ENCODE data around the gene MCM5.
"Not testable (repeated sequence)": the region's sequence is repeated elsewhere in the genome, so short reads cannot be mapped to it uniquely, and the experiment has no call there.

The MCM5 gene

DNA sequence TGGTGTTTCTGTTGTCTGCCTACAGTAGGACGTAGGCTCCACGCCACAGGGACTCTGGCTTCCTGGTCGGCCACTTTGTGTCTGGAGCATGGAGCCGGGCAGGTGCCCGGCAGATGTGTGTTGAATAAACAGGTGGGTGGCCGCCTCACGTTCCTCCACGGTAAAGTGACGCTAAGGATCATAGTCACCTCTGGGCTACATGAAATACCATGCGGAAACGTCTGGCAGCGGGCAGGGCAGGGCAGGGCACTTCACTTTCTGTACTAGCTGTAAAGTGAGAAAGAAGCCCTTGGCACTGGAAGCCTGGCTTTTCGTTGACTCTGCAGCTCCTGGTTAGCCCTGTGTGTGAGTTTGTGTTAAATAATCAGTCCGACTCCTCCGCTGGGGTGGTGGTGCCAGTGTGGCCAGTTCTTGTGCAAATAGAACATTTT, 52.4 kb downstream of the MCM5 start:
- no peak for DNase-seq (ENCODE audit: low read depth in 2 of 2)

DNA sequence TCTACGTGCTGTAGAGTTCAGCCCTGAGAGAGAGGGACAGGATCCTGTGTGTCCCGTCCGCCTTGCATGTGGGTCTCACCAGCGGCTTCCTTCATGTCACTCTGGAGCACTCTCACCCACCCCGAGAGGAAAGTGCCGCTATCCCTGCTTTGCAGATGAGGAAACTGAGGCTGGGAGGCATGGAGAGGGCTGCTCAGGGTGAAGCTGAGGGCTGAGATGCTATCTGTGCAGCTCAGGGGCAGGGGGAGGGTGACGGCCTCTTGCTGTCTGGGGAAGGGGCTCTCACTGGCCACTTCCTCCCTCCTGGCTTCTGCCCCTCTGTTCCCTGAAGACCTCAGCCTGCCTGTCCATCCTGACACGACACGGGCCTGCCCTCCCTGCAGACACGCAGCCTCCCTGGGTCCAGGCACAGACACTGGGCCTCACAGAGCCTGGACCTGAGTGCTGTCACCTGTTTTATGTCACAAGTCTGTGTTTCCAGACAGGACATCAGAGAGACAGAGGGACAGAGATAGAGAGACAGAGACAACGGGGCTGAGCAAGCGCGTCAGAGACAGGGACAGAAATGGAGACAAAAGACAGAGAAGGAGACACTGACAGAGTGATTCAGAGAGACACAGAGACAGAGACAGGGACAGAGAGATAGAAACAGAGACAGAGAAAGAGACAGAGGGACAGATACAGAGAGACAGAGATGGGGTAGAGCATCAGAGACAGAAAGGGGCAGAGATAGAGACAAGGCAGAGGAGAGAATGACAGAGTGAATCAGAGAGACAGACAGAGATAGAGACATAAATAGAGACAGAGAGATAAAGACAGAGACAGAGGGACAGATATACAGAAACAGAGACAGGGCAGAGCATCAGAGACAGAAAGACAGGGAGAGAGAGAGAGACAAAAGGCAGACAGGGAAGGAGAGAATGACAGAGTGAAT, 53.1 kb downstream of the MCM5 start:
- DNase-seq (ENCODE audit: low read depth in 2 of 2), result no peak

GRCh38 chr22:35454416-35455054, 54.6 kb downstream of the MCM5 start:
- no peak for DNase-seq (ENCODE audit: low read depth in 2 of 2)

DNA sequence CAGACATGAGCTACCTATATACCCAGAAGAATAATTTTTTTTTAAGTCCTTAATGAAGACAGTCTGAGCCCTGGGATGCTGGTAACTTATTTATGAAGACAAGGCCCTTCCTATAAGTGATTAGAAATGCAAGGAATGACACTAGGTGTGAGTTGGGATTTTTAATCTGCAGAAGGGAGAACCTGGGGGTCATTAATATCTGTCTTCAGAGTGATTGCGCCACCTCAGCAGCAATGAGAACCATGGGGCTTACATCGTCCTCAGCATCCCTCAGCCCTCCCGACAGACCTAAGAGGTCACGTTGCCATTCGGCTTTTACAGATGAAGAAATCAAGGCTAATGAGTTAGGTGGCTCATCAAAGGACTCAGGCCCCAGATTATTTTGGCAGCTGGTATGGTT, 55.6 kb downstream of the MCM5 start:
- DNase-seq (ENCODE audit: low read depth in 2 of 2), result no peak

GRCh38 chr22:35456757-35457156, 56.8 kb downstream of the MCM5 start:
- no peak for DNase-seq (ENCODE audit: low read depth in 2 of 2)

DNA sequence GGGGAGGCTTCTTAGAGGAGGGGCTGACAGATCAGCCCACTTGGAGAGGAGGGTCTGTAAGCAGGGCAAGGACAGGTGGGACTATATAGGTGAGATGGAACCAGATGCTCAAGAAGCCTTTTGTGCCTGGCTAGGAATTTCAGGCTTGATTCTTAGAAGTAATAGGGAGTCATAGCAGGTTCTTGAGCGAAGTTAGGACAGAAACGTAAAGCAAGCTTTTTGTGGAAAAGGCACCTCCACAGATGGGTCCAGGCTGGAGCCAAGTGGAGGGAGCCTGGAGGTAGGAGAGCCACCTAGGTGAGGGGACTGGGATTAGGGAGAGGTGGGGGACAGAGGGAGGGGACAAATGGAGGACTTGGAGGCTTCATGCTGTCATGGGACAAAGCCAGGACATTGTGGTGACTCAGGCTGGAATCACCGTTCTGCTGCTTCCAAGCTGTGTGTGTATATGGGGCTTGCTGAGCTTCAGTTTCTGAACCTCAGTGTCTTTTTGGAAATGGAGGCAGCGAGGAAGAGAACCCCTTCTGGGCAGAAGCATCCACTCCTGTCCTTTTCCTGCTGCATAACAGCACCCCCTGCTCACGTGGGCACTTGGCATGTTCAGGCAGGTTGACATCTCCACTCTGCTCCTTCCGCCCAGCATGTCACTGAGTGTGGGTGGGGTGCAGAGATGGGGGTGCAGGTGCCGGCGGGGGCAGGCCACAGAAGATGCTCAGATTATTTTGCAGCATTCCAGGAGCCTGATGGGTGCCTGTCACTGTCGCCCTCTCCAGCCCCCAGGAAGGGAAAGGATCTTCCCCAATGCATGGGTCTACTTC, 58.0 kb downstream of the MCM5 start:
- DNase-seq (ENCODE audit: low read depth in 2 of 2), result no peak

DNA sequence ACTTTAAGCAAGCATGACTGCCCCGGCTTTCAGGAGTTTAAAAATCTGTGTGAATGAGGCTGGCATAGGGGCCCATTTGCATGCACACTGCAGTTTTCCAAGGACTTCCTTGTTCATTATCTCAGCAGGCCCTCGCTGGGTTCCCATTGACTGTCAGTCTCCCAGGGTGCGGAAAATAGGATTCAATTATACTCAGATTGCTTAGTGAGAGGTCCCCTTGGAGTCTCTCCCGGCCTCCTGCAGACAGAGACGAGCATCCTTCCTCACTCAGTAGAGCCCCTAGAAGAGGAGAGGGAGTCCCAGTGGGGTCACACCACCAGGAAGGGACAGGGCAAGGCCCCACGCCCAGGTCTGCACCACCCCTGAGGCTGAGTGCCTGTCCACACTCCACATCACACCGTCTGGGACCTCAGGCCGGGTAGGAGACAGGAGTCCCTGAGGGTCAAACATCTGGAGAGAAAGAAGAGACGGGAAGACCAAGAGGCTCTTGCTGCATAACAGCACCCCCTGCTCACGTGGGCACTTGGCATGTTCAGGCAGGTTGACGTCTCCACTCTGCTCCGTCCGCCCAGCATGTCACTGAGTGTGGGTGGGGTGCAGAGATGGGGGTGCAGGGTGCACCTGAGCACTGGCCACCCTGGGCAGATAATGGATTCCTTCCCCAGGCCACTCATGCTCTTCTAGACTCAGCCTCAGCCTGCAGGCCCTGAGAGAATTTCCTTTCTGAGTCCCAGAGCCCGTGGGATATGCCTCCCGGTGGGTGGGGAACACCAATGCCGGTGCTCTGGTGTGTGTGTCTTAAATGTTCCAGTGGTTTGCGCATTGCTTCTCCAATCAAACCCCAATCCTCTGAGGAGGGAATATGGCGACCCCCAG, 58.8 kb downstream of the MCM5 start:
- DNase-seq (ENCODE audit: low read depth in 2 of 2), result no peak

GRCh38 chr22:35459423-35459894, 59.5 kb downstream of the MCM5 start:
- no peak for DNase-seq (ENCODE audit: low read depth in 2 of 2)

GRCh38 chr22:35459976-35460375, 60.0 kb downstream of the MCM5 start:
- not testable (repeated sequence) for DNase-seq (ENCODE audit: low read depth in 2 of 2)

- DNase-seq (ENCODE audit: low read depth in 2 of 2), result no peak
Measured at GRCh38 chr22:35460688-35461087, 60.7 kb downstream of the MCM5 start.

DNA sequence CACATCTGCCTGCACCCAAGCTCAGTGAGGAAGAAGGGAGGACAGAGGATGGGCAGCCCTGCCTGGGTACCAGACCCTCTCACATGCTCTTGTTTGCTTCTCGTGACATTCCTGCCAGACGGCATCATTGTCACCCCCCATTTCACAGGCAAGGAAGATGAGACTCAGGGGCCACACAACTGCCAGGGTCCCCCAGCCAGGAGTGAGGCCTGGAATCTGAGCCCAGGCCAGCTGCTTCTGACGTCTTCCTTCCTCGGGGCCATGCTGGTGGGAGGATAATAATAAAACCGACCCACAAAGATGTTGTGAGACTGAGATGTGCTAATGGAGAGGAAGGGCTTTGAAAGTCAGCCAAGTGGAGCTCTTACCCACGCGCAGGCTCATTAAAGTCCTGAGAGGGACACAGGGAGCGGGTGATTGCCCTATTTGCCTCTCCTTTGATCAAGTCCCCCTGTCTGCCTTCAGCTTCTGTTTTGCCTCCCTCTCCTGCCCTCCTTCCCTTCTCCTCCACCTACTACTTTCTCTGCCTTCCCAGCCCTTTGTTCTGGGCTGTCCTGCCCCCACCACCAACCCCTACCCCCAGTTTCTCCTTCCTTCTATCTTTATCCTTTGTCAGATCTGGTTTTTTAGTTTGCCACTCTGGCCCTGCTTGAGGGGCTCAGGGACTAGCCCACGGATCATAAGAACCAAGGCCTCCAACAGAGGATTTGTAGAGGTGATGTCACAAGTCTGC, 62.7 kb downstream of the MCM5 start:
- no peak for DNase-seq (ENCODE audit: low read depth in 2 of 2)

GRCh38 chr22:35463231-35463933, 63.4 kb downstream of the MCM5 start:
- no peak for DNase-seq (ENCODE audit: low read depth in 2 of 2)

DNA sequence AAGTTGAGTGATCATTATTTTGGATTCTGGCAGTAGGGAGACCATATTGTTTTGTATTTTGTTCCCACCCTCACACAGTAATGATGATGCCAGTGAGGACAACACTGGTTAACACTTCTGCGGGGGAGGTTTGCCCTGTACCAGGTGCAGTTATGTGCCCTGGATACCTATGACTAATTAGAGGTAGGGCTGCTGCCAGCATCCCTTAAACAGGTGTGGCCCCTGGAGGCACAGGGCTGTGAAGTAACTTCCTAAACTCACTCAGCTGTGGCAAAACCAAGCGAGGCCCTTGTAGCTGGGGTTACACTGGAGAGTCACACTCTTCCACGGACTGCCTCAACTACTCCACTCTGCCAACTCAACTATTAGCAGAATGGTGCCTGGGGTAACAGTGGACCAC, 64.5 kb downstream of the MCM5 start:
- no peak for DNase-seq (ENCODE audit: low read depth in 2 of 2)

DNA sequence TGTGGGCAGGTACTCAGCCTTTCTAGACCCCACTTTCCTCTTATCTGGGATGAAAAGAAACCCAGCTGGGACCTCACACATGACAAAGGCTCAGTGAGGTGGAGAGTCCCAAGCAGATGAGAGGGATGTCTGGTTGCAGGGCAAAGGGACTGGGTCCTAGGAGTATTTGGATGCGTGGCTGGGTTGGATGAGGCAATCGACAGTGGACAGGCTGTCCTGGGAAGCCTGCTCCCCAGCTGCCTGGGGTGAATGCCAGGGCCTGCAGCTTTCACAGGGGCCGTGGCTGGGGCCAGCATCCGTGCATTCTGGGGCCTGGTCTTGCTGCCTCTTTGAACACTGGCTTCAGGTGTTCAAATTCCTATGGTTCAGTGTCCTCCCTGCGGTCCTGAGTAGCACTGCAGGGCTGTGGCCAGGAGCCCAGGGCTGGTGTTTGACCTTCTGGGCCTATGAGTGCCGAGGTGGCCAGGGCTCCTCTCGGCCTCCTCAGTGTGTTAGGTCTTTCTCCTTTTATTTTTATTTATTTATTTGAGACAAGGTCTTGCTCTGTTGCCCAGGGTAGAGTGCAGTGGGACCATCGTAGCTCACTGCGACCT, 65.3 kb downstream of the MCM5 start:
- no peak for DNase-seq (ENCODE audit: low read depth in 2 of 2)

DNA sequence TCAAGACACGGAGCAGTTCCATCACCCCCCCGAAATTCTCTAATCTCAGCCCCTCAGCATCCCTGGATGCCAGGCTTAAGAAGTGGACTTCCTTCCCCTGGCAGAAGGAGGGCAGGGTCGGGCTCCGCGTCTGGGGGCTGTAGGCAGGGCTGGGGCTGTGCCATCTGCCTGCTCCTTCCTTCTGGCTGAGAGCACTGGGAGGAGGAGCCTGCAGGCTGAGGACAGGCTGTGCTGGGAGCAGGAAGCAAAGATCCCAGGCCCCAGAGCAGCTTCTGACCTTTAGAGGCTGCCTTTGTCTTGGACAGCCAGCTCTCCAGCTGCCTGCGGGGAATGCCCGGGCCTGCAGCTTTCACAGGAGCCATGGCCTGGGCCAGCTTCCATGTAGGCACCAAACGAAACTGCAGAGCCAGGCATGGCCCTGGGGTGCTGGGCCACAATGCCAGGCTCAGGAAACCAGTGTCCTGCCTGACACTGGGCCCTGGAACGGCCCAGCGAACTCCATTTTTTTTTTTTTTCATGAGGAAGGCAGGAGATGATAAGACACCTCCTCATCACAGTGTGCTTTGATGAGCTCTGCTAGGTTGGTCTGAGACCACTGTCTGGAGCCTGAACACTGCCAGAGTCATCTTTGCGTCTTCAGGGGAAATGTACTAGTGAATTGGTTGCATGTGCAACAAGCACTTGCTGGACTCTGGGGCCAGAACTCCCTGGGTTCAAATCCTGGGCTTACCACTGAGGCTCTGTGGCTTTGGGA, 67.9 kb downstream of the MCM5 start:
- DNase-seq (ENCODE audit: low read depth in 2 of 2), result no peak

DNA sequence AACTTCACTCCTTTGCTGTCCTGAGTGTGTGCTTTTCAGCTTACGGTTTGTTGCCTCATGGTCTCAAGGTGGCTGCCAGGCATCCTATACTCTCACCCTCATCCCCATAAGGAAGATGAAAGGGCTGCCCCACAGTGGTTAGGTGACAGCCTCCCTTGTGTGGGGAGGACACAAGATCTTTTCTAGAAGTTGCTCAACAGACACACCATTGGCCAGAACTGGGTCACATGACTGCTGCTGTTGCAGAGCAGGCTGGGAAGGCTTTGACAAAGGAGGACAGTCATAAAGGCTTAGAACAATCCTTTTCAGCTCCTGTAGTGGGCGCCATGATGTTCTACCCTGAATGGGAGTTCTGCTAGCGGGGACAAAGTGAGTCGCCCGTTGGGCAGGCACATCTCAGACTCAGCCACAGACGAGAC, 71.0 kb downstream of the MCM5 start:
- DNase-seq (ENCODE audit: low read depth in 2 of 2), result no peak

- not testable (repeated sequence) for DNase-seq (ENCODE audit: low read depth in 2 of 2)
Measured at GRCh38 chr22:35471566-35471965, 71.6 kb downstream of the MCM5 start.

- no peak for DNase-seq (ENCODE audit: low read depth in 2 of 2)
Measured at GRCh38 chr22:35472488-35472887, 72.5 kb downstream of the MCM5 start.

- no peak for DNase-seq (ENCODE audit: low read depth in 2 of 2)
Measured at GRCh38 chr22:35473971-35474370, 74.0 kb downstream of the MCM5 start.

Measured in fibroblast of skin of left biceps (primary cell).